HG02981 (cell line): ENCODE measurements around the gene LIMK1.
A peak's percentile ranks its signal among the peaks of the same experiment; 100 is the strongest.
"Not testable (repeated sequence)": the region's sequence is repeated elsewhere in the genome, so short reads cannot be mapped to it uniquely, and the experiment has no call there.

Source experiments
- ATAC-seq: cut with Tn5 transposase; IDR thresholded peaks from one replicate; pipeline ENCODE4 v1.9.1; 2021; ENCODE audit warnings: mild to moderate bottlenecking, moderate library complexity; ENCODE audit not compliant: unreplicated experiment

The LIMK1 gene

GRCh38 chr7:74083117-74083876 lies at the start of gene LIMK1:
TSS of gene LIMK1 (plus strand) at chr7:74083804. CDS start at chr7:74083991, 187 bp downstream.
- peak; percentile 67 for ATAC-seq

- ATAC-seq: no peak
Observed at GRCh38 chr7:74037609-74038008, 46.0 kb upstream of the LIMK1 start.

- no peak for ATAC-seq
Observed at GRCh38 chr7:74038194-74038961, 45.2 kb upstream of the LIMK1 start.

GRCh38 chr7:74039337-74039736 lies 44.3 kb upstream of the LIMK1 start:
- no peak for ATAC-seq

GRCh38 chr7:74040101-74040790 lies 43.4 kb upstream of the LIMK1 start:
- no peak for ATAC-seq

- no peak for ATAC-seq
Observed at GRCh38 chr7:74040791-74041520, 42.6 kb upstream of the LIMK1 start.

GRCh38 chr7:74042746-74043522 lies 40.7 kb upstream of the LIMK1 start:
- ATAC-seq: no peak

GRCh38 chr7:74043523-74043951 lies 40.1 kb upstream of the LIMK1 start:
- ATAC-seq: no peak

- ATAC-seq: no peak
Observed at GRCh38 chr7:74044366-74045350, 38.9 kb upstream of the LIMK1 start.

GRCh38 chr7:74046581-74046980 lies 37.0 kb upstream of the LIMK1 start:
- not testable (repeated sequence) for ATAC-seq

- no peak for ATAC-seq
Observed at GRCh38 chr7:74047804-74048380, 35.7 kb upstream of the LIMK1 start.

GRCh38 chr7:74048999-74049599 lies 34.5 kb upstream of the LIMK1 start:
- no peak for ATAC-seq

- ATAC-seq: no peak
Observed at GRCh38 chr7:74049997-74050798, 33.4 kb upstream of the LIMK1 start.

GRCh38 chr7:74051193-74051592 lies 32.4 kb upstream of the LIMK1 start:
- no peak for ATAC-seq

- ATAC-seq: no peak
Observed at GRCh38 chr7:74051629-74052410, 31.8 kb upstream of the LIMK1 start.

GRCh38 chr7:74052628-74053027 lies 31.0 kb upstream of the LIMK1 start:
- no peak for ATAC-seq
